Measurements from ENCODE around the gene DIPK1A.
"Not testable (repeated sequence)": the region's sequence is repeated elsewhere in the genome, so short reads cannot be mapped to it uniquely, and the experiment has no call there.

The DIPK1A gene

GRCh38 chr1:92913093-92913819, 48.0 kb downstream of the DIPK1A start:
- DNase-seq = no peak

GRCh38 chr1:92910081-92910480, 51.2 kb downstream of the DIPK1A start:
- no peak for DNase-seq

GRCh38 chr1:92909321-92909720, 51.9 kb downstream of the DIPK1A start:
- DNase-seq = no peak

GRCh38 chr1:92907949-92908684, 53.1 kb downstream of the DIPK1A start:
- DNase-seq = no peak

GRCh38 chr1:92903765-92904164, 57.5 kb downstream of the DIPK1A start:
- no peak for DNase-seq

GRCh38 chr1:92902406-92902744, 58.9 kb downstream of the DIPK1A start:
- no peak for DNase-seq

GRCh38 chr1:92901699-92902405, 59.4 kb downstream of the DIPK1A start:
- peak; percentile 19 for DNase-seq

GRCh38 chr1:92901126-92901525, 60.1 kb downstream of the DIPK1A start:
- DNase-seq = no peak

GRCh38 chr1:92900539-92900938, 60.7 kb downstream of the DIPK1A start:
- DNase-seq = no peak

- DNase-seq = no peak
Observed at GRCh38 chr1:92899780-92900179, 61.5 kb downstream of the DIPK1A start.

GRCh38 chr1:92898053-92898452, 63.2 kb downstream of the DIPK1A start:
- not testable (repeated sequence) for DNase-seq

GRCh38 chr1:92887465-92887864, 73.8 kb downstream of the DIPK1A start:
- no peak for DNase-seq

- DNase-seq = no peak
Observed at GRCh38 chr1:92886886-92887419, 74.3 kb downstream of the DIPK1A start.

- DNase-seq = no peak
Observed at GRCh38 chr1:92884195-92884594, 77.1 kb downstream of the DIPK1A start.

GRCh38 chr1:92883297-92883696, 78.0 kb downstream of the DIPK1A start:
- no peak for DNase-seq

GRCh38 chr1:92882819-92883218, 78.4 kb downstream of the DIPK1A start:
- DNase-seq = no peak

GRCh38 chr1:92881391-92881790, 79.9 kb downstream of the DIPK1A start:
- DNase-seq = no peak

- DNase-seq = no peak
Observed at GRCh38 chr1:92879316-92879968, 81.8 kb downstream of the DIPK1A start.

- DNase-seq = no peak
Observed at GRCh38 chr1:92877792-92878191, 83.5 kb downstream of the DIPK1A start.

GRCh38 chr1:92877081-92877711, 84.1 kb downstream of the DIPK1A start:
- DNase-seq = no peak

GRCh38 chr1:92876351-92876750, 84.9 kb downstream of the DIPK1A start:
- no peak for DNase-seq

GRCh38 chr1:92874987-92875386, 86.3 kb downstream of the DIPK1A start:
- DNase-seq = no peak

GRCh38 chr1:92872719-92873118, 88.5 kb downstream of the DIPK1A start:
- no peak for DNase-seq

Data from DMS79 treated with DMSO at 0.1 percent for 48 hours (cell line).